Testis (tissue), 2 donors: ENCODE measurements around the gene MAN2A1.

Experiments used
- POLR2A ChIP-seq: fragments of 450-650 bp; IDR thresholded peaks from one replicate; pipeline ENCODE4 v1.6.1; 2017; ENCODE audit warnings: antibody characterized with exemption, mild to moderate bottlenecking, moderate library complexity
- TF ChIP-seq, protein P1 (sequence below), 3 experiments: fragments of 450-650 bp in 2 of 3; fragments of 200-600 bp in 1 of 3; sonication (generic) in 1 of 3; IDR thresholded peaks; one replicate each; pipeline ENCODE4 v1.5.1; 2016 to 2019; ENCODE audit warnings: antibody characterized with exemption in 3 of 3, mild to moderate bottlenecking in 2 of 3, moderate library complexity in 1 of 3

- TF ChIP-seq, protein P1, sequence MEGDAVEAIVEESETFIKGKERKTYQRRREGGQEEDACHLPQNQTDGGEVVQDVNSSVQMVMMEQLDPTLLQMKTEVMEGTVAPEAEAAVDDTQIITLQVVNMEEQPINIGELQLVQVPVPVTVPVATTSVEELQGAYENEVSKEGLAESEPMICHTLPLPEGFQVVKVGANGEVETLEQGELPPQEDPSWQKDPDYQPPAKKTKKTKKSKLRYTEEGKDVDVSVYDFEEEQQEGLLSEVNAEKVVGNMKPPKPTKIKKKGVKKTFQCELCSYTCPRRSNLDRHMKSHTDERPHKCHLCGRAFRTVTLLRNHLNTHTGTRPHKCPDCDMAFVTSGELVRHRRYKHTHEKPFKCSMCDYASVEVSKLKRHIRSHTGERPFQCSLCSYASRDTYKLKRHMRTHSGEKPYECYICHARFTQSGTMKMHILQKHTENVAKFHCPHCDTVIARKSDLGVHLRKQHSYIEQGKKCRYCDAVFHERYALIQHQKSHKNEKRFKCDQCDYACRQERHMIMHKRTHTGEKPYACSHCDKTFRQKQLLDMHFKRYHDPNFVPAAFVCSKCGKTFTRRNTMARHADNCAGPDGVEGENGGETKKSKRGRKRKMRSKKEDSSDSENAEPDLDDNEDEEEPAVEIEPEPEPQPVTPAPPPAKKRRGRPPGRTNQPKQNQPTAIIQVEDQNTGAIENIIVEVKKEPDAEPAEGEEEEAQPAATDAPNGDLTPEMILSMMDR (IDR thresholded peaks at IDR 0.05) = no peak
- no peak for TF ChIP-seq POLR2A
These were observed 15.9 kb downstream of the MAN2A1 start for GRCh38 chr5:109705596-109705995.
